Measurements from ENCODE around the gene IRF4.

DNA sequence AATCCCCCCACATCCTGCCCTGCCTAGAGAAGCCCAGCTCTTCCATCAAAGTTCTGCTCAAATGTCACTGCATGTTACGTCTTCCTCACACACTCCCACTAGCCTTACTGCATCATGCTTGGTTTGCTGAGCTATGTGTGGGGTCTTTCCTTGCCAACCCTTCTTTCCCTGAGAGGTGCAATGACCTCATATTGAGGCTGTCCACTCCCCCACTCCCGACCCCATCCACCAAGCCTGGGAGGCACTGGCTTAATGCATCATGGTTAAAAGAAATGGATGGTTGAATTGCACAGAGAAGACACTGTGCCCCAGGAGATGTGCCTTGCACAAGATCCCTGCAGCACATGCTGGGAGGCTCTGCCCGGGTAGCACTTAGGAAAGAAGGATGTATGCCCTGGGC lies 7.7 kb upstream of the IRF4 start:
- TF ChIP-seq, protein P1, sequence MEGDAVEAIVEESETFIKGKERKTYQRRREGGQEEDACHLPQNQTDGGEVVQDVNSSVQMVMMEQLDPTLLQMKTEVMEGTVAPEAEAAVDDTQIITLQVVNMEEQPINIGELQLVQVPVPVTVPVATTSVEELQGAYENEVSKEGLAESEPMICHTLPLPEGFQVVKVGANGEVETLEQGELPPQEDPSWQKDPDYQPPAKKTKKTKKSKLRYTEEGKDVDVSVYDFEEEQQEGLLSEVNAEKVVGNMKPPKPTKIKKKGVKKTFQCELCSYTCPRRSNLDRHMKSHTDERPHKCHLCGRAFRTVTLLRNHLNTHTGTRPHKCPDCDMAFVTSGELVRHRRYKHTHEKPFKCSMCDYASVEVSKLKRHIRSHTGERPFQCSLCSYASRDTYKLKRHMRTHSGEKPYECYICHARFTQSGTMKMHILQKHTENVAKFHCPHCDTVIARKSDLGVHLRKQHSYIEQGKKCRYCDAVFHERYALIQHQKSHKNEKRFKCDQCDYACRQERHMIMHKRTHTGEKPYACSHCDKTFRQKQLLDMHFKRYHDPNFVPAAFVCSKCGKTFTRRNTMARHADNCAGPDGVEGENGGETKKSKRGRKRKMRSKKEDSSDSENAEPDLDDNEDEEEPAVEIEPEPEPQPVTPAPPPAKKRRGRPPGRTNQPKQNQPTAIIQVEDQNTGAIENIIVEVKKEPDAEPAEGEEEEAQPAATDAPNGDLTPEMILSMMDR (conservative IDR thresholded peaks at IDR 0.05; ENCODE audit: low read length), result no peak
- no peak for TF ChIP-seq EZH2phosphoT487 (IDR thresholded peaks at IDR 0.05; ENCODE audit: borderline replicate concordance, low read depth, low read length)

Data from OCI-LY7 (cell line).